Measurements from ENCODE around the gene ROR1. TPM values are rescaled to one million over a fixed set of nuclear protein-coding genes. Genes with fewer than 3 reads are reported as not detected.
A peak's percentile ranks its signal among the peaks of the same experiment; 100 is the strongest.
"Not testable (repeated sequence)": the region's sequence is repeated elsewhere in the genome, so short reads cannot be mapped to it uniquely, and the experiment has no call there.

The ROR1 gene
- total RNA-seq, 1 donor from 2014 or later, result 30.3 TPM

GRCh38 chr1:64098436-64098835, 324.6 kb downstream of the ROR1 start:
- DNase-seq (ENCODE audit: low spot score), result no peak
- Histone ChIP-seq H3K27ac (peak overlapping the region; percentile 13), H3K9me3 (ENCODE audit: low read depth) (no peaks in the 10 kb centered on the region), H3F3A (ENCODE audit: low read depth) (no peaks in the 10 kb centered on the region), H3K9ac (no peak overlapping the region), H3K27me3 (no peaks in the 10 kb centered on the region), H2AFZ (replicated peaks) (no peak overlapping the region), H4K20me1 (ENCODE audit: low read depth) (peaks cover 11% of the 10 kb centered on the region), H3K4me3 (no peak overlapping the region), H3K36me3 (no peaks in the 10 kb centered on the region), H3K4me2 (no peak overlapping the region), H3K4me1 (peaks cover 19% of the 10 kb centered on the region), H3K79me2 (ENCODE audit: low read depth) (peaks cover 38% of the 10 kb centered on the region)
- TF ChIP-seq EZH2 (IDR thresholded peaks at IDR 0.05), result no peak
- no peak for TF ChIP-seq CTCF (IDR thresholded peaks at IDR 0.05)
- TF ChIP-seq EZH2phosphoT487 (IDR thresholded peaks at IDR 0.05), result no peak
- peaks cover 28% of the 10 kb centered on the region for H3K4me1 Mint-ChIP-seq
- no peak overlapping the region for H3K27ac Mint-ChIP-seq
- no peaks in the 10 kb centered on the region for H3K27me3 Mint-ChIP-seq (ENCODE audit: insufficient read depth, low read depth)
- H3K9me3 Mint-ChIP-seq, result no peaks in the 10 kb centered on the region
- H3K36me3 Mint-ChIP-seq, result no peaks in the 10 kb centered on the region
- H3K4me3 Mint-ChIP-seq, result no peak overlapping the region

DNA sequence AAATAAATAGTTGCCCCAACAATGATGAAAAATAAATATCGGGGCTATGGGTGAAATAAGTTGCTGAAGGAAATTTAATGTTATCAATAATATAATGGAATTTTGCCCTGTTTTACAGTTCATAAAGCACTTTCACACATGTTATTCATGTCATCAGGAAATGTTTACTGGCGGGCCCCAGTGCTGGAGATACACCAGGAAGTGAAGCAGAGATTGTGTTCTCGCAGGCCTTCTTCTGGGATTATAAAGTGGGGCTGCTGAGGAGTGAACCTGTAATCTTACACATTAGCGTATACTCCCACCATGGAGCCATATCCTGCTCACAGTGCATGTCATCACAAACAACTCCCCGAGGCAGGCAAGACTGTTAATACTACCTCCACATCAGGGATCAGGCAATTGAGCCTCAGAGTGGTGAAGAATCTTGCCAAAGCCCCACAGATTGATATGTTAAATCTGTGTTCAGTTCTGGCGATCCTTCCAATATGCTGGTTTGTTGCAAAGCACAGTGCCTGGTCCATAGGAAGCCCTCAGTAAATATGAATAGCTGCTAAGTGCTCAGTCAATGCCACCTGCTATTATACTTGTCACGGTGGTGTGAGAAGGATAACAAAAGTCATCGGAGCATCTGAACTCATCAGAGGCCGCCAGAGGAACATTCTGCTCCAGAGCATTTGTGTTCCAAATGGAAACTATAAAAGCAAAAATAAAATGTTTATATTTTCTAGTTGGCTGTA, 325.2 kb downstream of the ROR1 start:
- Histone ChIP-seq H3K79me2 (ENCODE audit: low read depth) (peaks cover 39% of the 10 kb centered on the region), H3K9me3 (ENCODE audit: low read depth) (no peaks in the 10 kb centered on the region), H3K4me3 (no peak overlapping the region), H3K9ac (no peak overlapping the region), H2AFZ (replicated peaks) (no peak overlapping the region), H3K27ac (no peak overlapping the region), H4K20me1 (ENCODE audit: low read depth) (peaks cover 11% of the 10 kb centered on the region), H3F3A (ENCODE audit: low read depth) (no peaks in the 10 kb centered on the region), H3K36me3 (no peaks in the 10 kb centered on the region), H3K4me1 (peaks cover 15% of the 10 kb centered on the region), H3K4me2 (no peak overlapping the region), H3K27me3 (no peaks in the 10 kb centered on the region)
- DNase-seq (ENCODE audit: low spot score), result no peak
- Mint-ChIP-seq H3K4me3 (no peak overlapping the region), H3K9me3 (no peaks in the 10 kb centered on the region), H3K36me3 (no peaks in the 10 kb centered on the region), H3K27me3 (ENCODE audit: insufficient read depth, low read depth) (no peaks in the 10 kb centered on the region), H3K27ac (no peak overlapping the region), H3K4me1 (peaks cover 27% of the 10 kb centered on the region)
- TF ChIP-seq CTCF (IDR thresholded peaks at IDR 0.05) (no peak), EZH2phosphoT487 (IDR thresholded peaks at IDR 0.05) (no peak), EZH2 (IDR thresholded peaks at IDR 0.05) (no peak)

DNA sequence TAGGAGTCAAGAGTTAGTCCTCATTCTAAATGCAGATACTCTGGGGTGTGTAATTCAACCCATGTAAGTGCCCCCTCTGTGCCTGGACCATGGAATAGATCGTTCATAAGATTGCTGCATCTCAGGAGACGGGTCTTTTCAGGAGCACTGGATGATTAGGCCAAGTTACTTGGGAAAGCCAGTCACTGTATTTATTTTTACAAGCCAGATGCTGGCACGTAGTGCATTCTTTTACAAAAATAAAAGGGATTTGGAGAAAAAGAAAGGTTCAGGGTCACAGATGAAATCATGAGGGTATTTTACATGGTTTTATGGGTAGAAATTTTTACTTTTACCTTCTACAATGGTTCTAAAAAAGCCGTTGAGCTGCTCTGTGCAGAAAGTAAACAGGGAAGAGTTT, 327.0 kb downstream of the ROR1 start:
- Histone ChIP-seq H3F3A (ENCODE audit: low read depth) (peaks cover 9% of the 10 kb centered on the region), H3K27me3 (no peaks in the 10 kb centered on the region), H3K4me1 (peaks cover 16% of the 10 kb centered on the region), H3K9ac (no peak overlapping the region), H3K79me2 (ENCODE audit: low read depth) (peaks cover 53% of the 10 kb centered on the region), H4K20me1 (ENCODE audit: low read depth) (peaks cover 11% of the 10 kb centered on the region), H3K9me3 (ENCODE audit: low read depth) (peaks cover 6% of the 10 kb centered on the region), H3K27ac (no peak overlapping the region), H3K36me3 (no peaks in the 10 kb centered on the region), H2AFZ (replicated peaks) (no peak overlapping the region), H3K4me2 (no peak overlapping the region), H3K4me3 (no peak overlapping the region)
- Mint-ChIP-seq H3K9me3 (peaks cover 4% of the 10 kb centered on the region), H3K4me3 (no peak overlapping the region), H3K36me3 (no peaks in the 10 kb centered on the region), H3K4me1 (peaks cover 27% of the 10 kb centered on the region), H3K27ac (no peak overlapping the region), H3K27me3 (ENCODE audit: insufficient read depth, low read depth) (no peaks in the 10 kb centered on the region)
- no peak for TF ChIP-seq EZH2phosphoT487 (IDR thresholded peaks at IDR 0.05)
- no peak for TF ChIP-seq EZH2 (IDR thresholded peaks at IDR 0.05)
- no peak for TF ChIP-seq CTCF (IDR thresholded peaks at IDR 0.05)
- DNase-seq (ENCODE audit: low spot score), result no peak

DNA sequence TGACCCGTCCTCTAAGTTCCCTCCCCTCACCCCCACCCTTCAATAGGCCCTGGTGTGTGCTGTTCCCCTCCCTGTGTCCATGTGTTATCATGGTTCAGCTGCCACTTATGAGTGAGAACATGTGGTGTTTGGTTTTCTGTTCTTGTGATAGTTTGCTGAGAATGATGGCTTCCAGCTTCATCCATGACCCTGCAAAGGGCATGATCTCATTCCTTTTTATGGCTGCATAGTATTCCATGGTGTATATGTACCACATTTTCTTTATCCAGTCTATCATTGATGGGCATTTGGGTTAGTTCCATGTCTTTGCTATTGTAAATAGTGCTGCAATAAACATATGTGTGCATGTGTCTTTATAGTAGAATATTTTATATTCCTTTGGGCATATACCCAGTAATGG, 330.8 kb downstream of the ROR1 start:
- DNase-seq (ENCODE audit: low spot score); H2AFZ ChIP-seq (replicated peaks); H3K4me2 ChIP-seq; H3K27me3 Mint-ChIP-seq (ENCODE audit: insufficient read depth, low read depth); H3K27ac ChIP-seq; H3K36me3 ChIP-seq; H3K27ac Mint-ChIP-seq; H3K4me3 Mint-ChIP-seq; H3K27me3 ChIP-seq; H3K9me3 ChIP-seq (ENCODE audit: low read depth); H3K9me3 Mint-ChIP-seq; H3K4me3 ChIP-seq; H3K36me3 Mint-ChIP-seq; H3K9ac ChIP-seq: not testable (repeated sequence)
- Histone ChIP-seq H3K79me2 (ENCODE audit: low read depth) (peaks cover 72% of the 10 kb centered on the region), H3K4me1 (peaks cover 42% of the 10 kb centered on the region), H4K20me1 (ENCODE audit: low read depth) (peaks cover 21% of the 10 kb centered on the region), H3F3A (ENCODE audit: low read depth) (peaks cover 19% of the 10 kb centered on the region)
- H3K4me1 Mint-ChIP-seq, result peaks cover 25% of the 10 kb centered on the region

Data from neural progenitor cell (in vitro differentiated cells).